K562 (cell line): Measurements from ENCODE around the gene SNU13. TPM values are rescaled to one million over a fixed set of nuclear protein-coding genes. Genes with fewer than 3 reads are reported as not detected.

Experiments
- ARHGAP35 ChIP-seq: fragments of 450-650 bp; IDR thresholded peaks from 2 replicates; pipeline ENCODE4 v1.6.1; 2018; ENCODE audit not compliant: partially characterized antibody
- ELF2 ChIP-seq: fragments of 250-450 bp; sonication (Bioruptor Pico); IDR thresholded peaks from 2 replicates; pipeline ENCODE4 v1.5.0; 2021; ENCODE audit warnings: mild to moderate bottlenecking
- ELK1 ChIP-seq: sonication (generic); formaldehyde crosslinking; IDR thresholded peaks from 2 replicates; pipeline ENCODE4 v1.8.1; 2022; ENCODE audit warnings: missing genetic modification reagents
- ELK3 ChIP-seq: fragments of 450-650 bp; formaldehyde crosslinking; IDR thresholded peaks from 2 replicates; pipeline ENCODE4 v1.4.0; 2020; ENCODE audit warnings: mild to moderate bottlenecking
- EP400 ChIP-seq: fragments of 450-650 bp; IDR thresholded peaks from 2 replicates; pipeline ENCODE4 v1.6.1; 2017; ENCODE audit warnings: antibody characterized with exemption, mild to moderate bottlenecking, moderate library complexity
- ETV1 ChIP-seq: fragments of 450-650 bp; conservative IDR thresholded peaks from 2 replicates; pipeline ENCODE4 v1.6.1; 2016; ENCODE audit warnings: missing genetic modification characterization, control low read depth, low read depth, missing compliant biosample characterization
- HDAC8 ChIP-seq: fragments of 450-650 bp; IDR thresholded peaks from 2 replicates; pipeline ENCODE4 v1.6.1; 2016; ENCODE audit warnings: mild to moderate bottlenecking, missing genetic modification characterization, moderate library complexity, missing compliant biosample characterization
- HMG20B ChIP-seq: fragments of 250-450 bp; sonication (Bioruptor Pico); IDR thresholded peaks from 2 replicates; pipeline ENCODE4 v1.5.0; 2021; ENCODE audit warnings: mild to moderate bottlenecking
- MTF1 ChIP-seq: fragments of 250-450 bp; sonication (Bioruptor Pico); IDR thresholded peaks from 2 replicates; pipeline ENCODE4 v1.9.0; 2021; ENCODE audit warnings: moderate library complexity, mild to moderate bottlenecking, inconsistent platforms, borderline replicate concordance
- NFE2L1 ChIP-seq: fragments of 450-650 bp; IDR thresholded peaks from 2 replicates; pipeline ENCODE4 v1.6.1; 2016; ENCODE audit warnings: missing genetic modification characterization, low read depth, mild to moderate bottlenecking, missing compliant biosample characterization, moderate library complexity, borderline replicate concordance
- PHF21A ChIP-seq: fragments of 450-650 bp; IDR thresholded peaks from 2 replicates; pipeline ENCODE4 v1.6.1; 2017; ENCODE audit warnings: low read depth, borderline replicate concordance
- POLR2G ChIP-seq: fragments of 200-400 bp; formaldehyde crosslinking; IDR thresholded peaks from 2 replicates; pipeline ENCODE4 v1.6.1; 2017; ENCODE audit warnings: low read depth, mild to moderate bottlenecking, antibody characterized with exemption, low read length, moderate library complexity
- PTTG1 ChIP-seq: fragments of 450-650 bp; IDR thresholded peaks from 2 replicates; pipeline ENCODE4 v1.6.1; 2016; ENCODE audit warnings: low read depth, mild to moderate bottlenecking, missing genetic modification characterization, missing compliant biosample characterization
- RBBP5 ChIP-seq: fragments of 200-600 bp; sonication (generic); IDR thresholded peaks from 2 replicates; pipeline ENCODE4 v1.6.1; 2012; ENCODE audit warnings: borderline replicate concordance, mild to moderate bottlenecking, low read length, control low read depth, inconsistent platforms; ENCODE audit not compliant: insufficient read depth, poor library complexity, severe bottlenecking
- SAP30 ChIP-seq: fragments of 200-600 bp; sonication (generic); IDR thresholded peaks from 2 replicates; pipeline ENCODE4 v1.6.1; 2012; ENCODE audit warnings: borderline replicate concordance, low read depth, mild to moderate bottlenecking, moderate library complexity, low read length, control low read depth, inconsistent platforms; ENCODE audit not compliant: insufficient read depth, poor library complexity, severe bottlenecking
- SIX5 ChIP-seq, 2 experiments: IDR thresholded peaks; 2 replicates each; pipeline ENCODE4 v1.6.1; 2011; ENCODE audit warnings: low read length in 2 of 2, borderline replicate concordance in 1 of 2, low read depth in 1 of 2, mild to moderate bottlenecking in 1 of 2, moderate library complexity in 1 of 2; ENCODE audit not compliant: insufficient read depth in 1 of 2
- SMAD4 ChIP-seq: fragments of 250-450 bp; sonication (Bioruptor Pico); conservative IDR thresholded peaks from 2 replicates; pipeline ENCODE4 v1.8.0; 2021; ENCODE audit warnings: inconsistent platforms, mild to moderate bottlenecking, moderate library complexity
- SMARCC2 ChIP-seq: fragments of 450-650 bp; IDR thresholded peaks from 2 replicates; pipeline ENCODE4 v1.6.1; 2017; ENCODE audit warnings: antibody characterized with exemption, moderate library complexity, mild to moderate bottlenecking, low read depth
- ZNF146 ChIP-seq: IDR thresholded peaks from one replicate; pipeline ENCODE4 v1.6.1; 2018; ENCODE audit warnings: missing compliant biosample characterization; ENCODE audit not compliant: unreplicated experiment
- ZNF174 ChIP-seq: fragments of 250-450 bp; sonication (Bioruptor Pico); IDR thresholded peaks from 2 replicates; pipeline ENCODE4 v1.4.0; 2020; ENCODE audit warnings: mild to moderate bottlenecking
- ZNF175 ChIP-seq: fragments of 200-800 bp; sonication (Bioruptor generic); IDR thresholded peaks from 2 replicates; pipeline ENCODE4 v1.6.1; 2016; ENCODE audit warnings: low read depth, mild to moderate bottlenecking, missing genetic modification characterization, missing compliant biosample characterization
- ZNF263 ChIP-seq: sonication (generic); formaldehyde crosslinking; IDR thresholded peaks from 2 replicates; pipeline ENCODE4 v1.8.0; 2022; ENCODE audit warnings: mild to moderate bottlenecking, missing genetic modification reagents, borderline replicate concordance
- ZNF707 ChIP-seq: fragments of 250-450 bp; sonication (Bioruptor Pico); conservative IDR thresholded peaks from 2 replicates; pipeline ENCODE4 v1.8.0; 2022; ENCODE audit warnings: inconsistent platforms, mild to moderate bottlenecking, moderate library complexity
- polyA plus RNA-seq, 8 experiments: library from polyadenylated mRNA; depleted of rRNA in 4 of 8; stranded (reverse) in 5 of 8; unstranded in 3 of 8; fragments of >200 nt; fragmentation: Nextera tagmentation in 2 of 8; fragmentation: Illumina TruSeq in 1 of 8; extraction: Ambion mirVana in 2 of 8; extraction: Trizol in 1 of 8; gene quantifications; 2 replicates each; pipeline versions ENCODE4 v1.2.1 to v1.2.3, GENCODE V29; 2011 to 2014; ENCODE audit warnings: inconsistent platforms in 1 of 8, missing spikeins in 1 of 8
- total RNA-seq, 7 experiments: library from RNA; depleted of rRNA in 6 of 7; stranded (reverse); fragments of >200 nt in 6 of 7; fragmentation: Illumina TruSeq in 2 of 7; extraction: Trizol in 2 of 7; gene quantifications; 2 replicates each; pipeline versions ENCODE4 v1.2.1 to v1.2.3, GENCODE V29; 2011 to 2021; ENCODE audit warnings: low replicate concordance in 1 of 7
- TF ChIP-seq, protein P1 (sequence below): fragments of 200-800 bp; sonication (Bioruptor generic); IDR thresholded peaks from 2 replicates; pipeline ENCODE4 v1.6.1; 2017; ENCODE audit warnings: missing genetic modification characterization, missing compliant biosample characterization

SNU13 gene
- total and polyA plus RNA-seq, 9 of the 15 experiments (the other 6 are each of a cell fraction or from before 2014, with no cell fraction given): 185 to 981 (median 283) TPM

- TF ChIP-seq POLR2G: peak; percentile 93
- TF ChIP-seq ZNF174 (CRISPR knock-in tag): no peak
- peak; percentile 61 for TF ChIP-seq SAP30
- TF ChIP-seq SMARCC2: no peak
- TF ChIP-seq ELF2 (CRISPR knock-in tag): no peak
- peak; percentile 85 for TF ChIP-seq EP400
- TF ChIP-seq HMG20B (CRISPR knock-in tag): no peak
- TF ChIP-seq PHF21A: no peak
- no peak for TF ChIP-seq SIX5 (IDR thresholded peaks at IDR 0.05; ENCODE audit: borderline replicate concordance in 1 of 2, insufficient read depth in 1 of 2, low read depth in 1 of 2, low read length in 2 of 2)
- TF ChIP-seq ELK1 (CRISPR knock-in tag): no peak
- peak; percentile 91 for TF ChIP-seq ETV1 (tag)
- no peak for TF ChIP-seq ZNF707 (CRISPR knock-in tag)
- TF ChIP-seq HDAC8 (tag): no peak
- TF ChIP-seq RBBP5: no peak
- TF ChIP-seq ARHGAP35: no peak
- TF ChIP-seq ELK3 (CRISPR knock-in tag): no peak
- TF ChIP-seq NFE2L1 (tag): no peak
- TF ChIP-seq MTF1 (CRISPR knock-in tag): no peak
- TF ChIP-seq ZNF263 (CRISPR knock-in tag): no peak
- TF ChIP-seq, protein P1, sequence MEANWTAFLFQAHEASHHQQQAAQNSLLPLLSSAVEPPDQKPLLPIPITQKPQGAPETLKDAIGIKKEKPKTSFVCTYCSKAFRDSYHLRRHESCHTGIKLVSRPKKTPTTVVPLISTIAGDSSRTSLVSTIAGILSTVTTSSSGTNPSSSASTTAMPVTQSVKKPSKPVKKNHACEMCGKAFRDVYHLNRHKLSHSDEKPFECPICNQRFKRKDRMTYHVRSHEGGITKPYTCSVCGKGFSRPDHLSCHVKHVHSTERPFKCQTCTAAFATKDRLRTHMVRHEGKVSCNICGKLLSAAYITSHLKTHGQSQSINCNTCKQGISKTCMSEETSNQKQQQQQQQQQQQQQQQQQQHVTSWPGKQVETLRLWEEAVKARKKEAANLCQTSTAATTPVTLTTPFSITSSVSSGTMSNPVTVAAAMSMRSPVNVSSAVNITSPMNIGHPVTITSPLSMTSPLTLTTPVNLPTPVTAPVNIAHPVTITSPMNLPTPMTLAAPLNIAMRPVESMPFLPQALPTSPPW (CRISPR knock-in tag): peak; percentile 68
- no peak for TF ChIP-seq ZNF146 (CRISPR knock-in tag)
- TF ChIP-seq ZNF175 (CRISPR knock-in tag): no peak
- no peak for TF ChIP-seq SMAD4
- no peak for TF ChIP-seq PTTG1 (tag)
Observed at GRCh38 chr22:41688365-41689211, at the start of gene SNU13 (continued).
